Measurements from ENCODE around the gene CLDND2.

Gene CLDND2

GRCh38 chr19:51318687-51319648, 49.8 kb downstream of the CLDND2 start:
- Histone ChIP-seq H3K4me3 (ENCODE audit: low read length in 2 of 2) (no peak overlapping the region), H3K27me3 (ENCODE audit: control insufficient read depth in 1 of 2, insufficient read depth in 2 of 2, low read length in 2 of 2) (peaks cover 0 to 20% of the 10 kb centered on the region in 2 donors), H3K9me3 (ENCODE audit: control insufficient read depth in 2 of 2, low read length in 2 of 2) (peaks cover 4 to 7% of the 10 kb centered on the region in 2 donors), H3K27ac (ENCODE audit: low read length) (no peak overlapping the region), H3K9ac (ENCODE audit: low read length in 2 of 2) (no peak overlapping the region), H3K36me3 (ENCODE audit: control insufficient read depth in 2 of 2, insufficient read depth in 2 of 2, low read length in 2 of 2) (no peaks in the 10 kb centered on the region), H3K4me1 (ENCODE audit: control insufficient read depth, insufficient read depth, low read length) (no peaks in the 10 kb centered on the region)

- no peak overlapping the region for H3K4me3 ChIP-seq (ENCODE audit: low read length in 2 of 2)
- peaks cover 0 to 14% of the 10 kb centered on the region in 2 donors for H3K27me3 ChIP-seq (ENCODE audit: control insufficient read depth in 1 of 2, insufficient read depth in 2 of 2, low read length in 2 of 2)
- no peak overlapping the region for H3K27ac ChIP-seq (ENCODE audit: low read length)
- H3K36me3 ChIP-seq (ENCODE audit: control insufficient read depth in 2 of 2, insufficient read depth in 2 of 2, low read length in 2 of 2), result no peaks in the 10 kb centered on the region
- H3K4me1 ChIP-seq (ENCODE audit: control insufficient read depth, insufficient read depth, low read length), result no peaks in the 10 kb centered on the region
- H3K9ac ChIP-seq (ENCODE audit: low read length in 2 of 2), result no peak overlapping the region
- peaks cover 4 to 7% of the 10 kb centered on the region in 2 donors for H3K9me3 ChIP-seq (ENCODE audit: control insufficient read depth in 2 of 2, low read length in 2 of 2)
These were observed 50.8 kb downstream of the CLDND2 start for GRCh38 chr19:51317968-51318367.

GRCh38 chr19:51317376-51317775, 51.4 kb downstream of the CLDND2 start:
- Histone ChIP-seq H3K4me3 (ENCODE audit: low read length in 2 of 2) (no peak overlapping the region), H3K27ac (ENCODE audit: low read length) (no peak overlapping the region)

More at GRCh38 chr19:51317376-51317775, 51.4 kb downstream of the CLDND2 start:
- Histone ChIP-seq H3K9me3 (ENCODE audit: control insufficient read depth in 2 of 2, low read length in 2 of 2) (peaks cover 4 to 7% of the 10 kb centered on the region in 2 donors), H3K36me3 (ENCODE audit: control insufficient read depth in 2 of 2, insufficient read depth in 2 of 2, low read length in 2 of 2) (no peaks in the 10 kb centered on the region), H3K4me1 (ENCODE audit: control insufficient read depth, insufficient read depth, low read length) (no peaks in the 10 kb centered on the region), H3K9ac (ENCODE audit: low read length in 2 of 2) (no peak overlapping the region), H3K27me3 (ENCODE audit: control insufficient read depth in 1 of 2, insufficient read depth in 2 of 2, low read length in 2 of 2) (peaks cover 2 to 16% of the 10 kb centered on the region in 2 donors)

All from stomach smooth muscle (tissue), 2 donors.